ENCODE results near the gene TMEM200A. TPM values are rescaled to one million over a fixed set of nuclear protein-coding genes. Genes with fewer than 3 reads are reported as not detected.

The TMEM200A gene
- total RNA-seq, 1 donor from 2014 or later, result 25.4 TPM

DNA sequence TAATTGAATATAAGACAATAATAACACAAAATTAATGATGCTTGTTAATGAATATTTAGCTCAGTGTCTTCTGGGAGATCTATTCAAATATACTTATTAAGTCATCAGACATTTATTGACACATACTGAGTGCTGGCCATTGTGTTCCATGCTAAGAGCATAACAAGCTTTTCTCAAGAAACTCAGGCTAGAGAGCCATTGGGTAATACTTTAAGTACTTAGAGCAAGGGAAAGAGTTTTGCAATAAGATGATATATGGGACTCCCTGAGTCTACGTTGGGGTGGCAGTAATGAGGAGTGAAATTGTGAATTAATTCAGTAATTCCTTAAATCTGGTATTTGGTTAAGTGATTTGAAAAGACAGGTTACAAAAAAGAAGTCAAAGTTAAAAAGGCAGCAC is 11.1 kb downstream of the TMEM200A start:
- H3K27me3 Mint-ChIP-seq (ENCODE audit: unreplicated experiment), result no peaks in the 10 kb centered on the region
- TF ChIP-seq, protein P1, sequence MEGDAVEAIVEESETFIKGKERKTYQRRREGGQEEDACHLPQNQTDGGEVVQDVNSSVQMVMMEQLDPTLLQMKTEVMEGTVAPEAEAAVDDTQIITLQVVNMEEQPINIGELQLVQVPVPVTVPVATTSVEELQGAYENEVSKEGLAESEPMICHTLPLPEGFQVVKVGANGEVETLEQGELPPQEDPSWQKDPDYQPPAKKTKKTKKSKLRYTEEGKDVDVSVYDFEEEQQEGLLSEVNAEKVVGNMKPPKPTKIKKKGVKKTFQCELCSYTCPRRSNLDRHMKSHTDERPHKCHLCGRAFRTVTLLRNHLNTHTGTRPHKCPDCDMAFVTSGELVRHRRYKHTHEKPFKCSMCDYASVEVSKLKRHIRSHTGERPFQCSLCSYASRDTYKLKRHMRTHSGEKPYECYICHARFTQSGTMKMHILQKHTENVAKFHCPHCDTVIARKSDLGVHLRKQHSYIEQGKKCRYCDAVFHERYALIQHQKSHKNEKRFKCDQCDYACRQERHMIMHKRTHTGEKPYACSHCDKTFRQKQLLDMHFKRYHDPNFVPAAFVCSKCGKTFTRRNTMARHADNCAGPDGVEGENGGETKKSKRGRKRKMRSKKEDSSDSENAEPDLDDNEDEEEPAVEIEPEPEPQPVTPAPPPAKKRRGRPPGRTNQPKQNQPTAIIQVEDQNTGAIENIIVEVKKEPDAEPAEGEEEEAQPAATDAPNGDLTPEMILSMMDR (IDR thresholded peaks at IDR 0.05; ENCODE audit: partially characterized antibody, unreplicated experiment), result no peak
- no peak for DNase-seq
- no peak overlapping the region for H3K4me3 Mint-ChIP-seq (ENCODE audit: unreplicated experiment)
- H3K36me3 Mint-ChIP-seq (ENCODE audit: unreplicated experiment), result no peaks in the 10 kb centered on the region
- H3K27ac Mint-ChIP-seq (ENCODE audit: unreplicated experiment), result no peak overlapping the region
- H3K4me1 Mint-ChIP-seq (ENCODE audit: low read depth, unreplicated experiment), result peaks cover 39% of the 10 kb centered on the region
- no peaks in the 10 kb centered on the region for H3K9me3 Mint-ChIP-seq (ENCODE audit: unreplicated experiment)

DNA sequence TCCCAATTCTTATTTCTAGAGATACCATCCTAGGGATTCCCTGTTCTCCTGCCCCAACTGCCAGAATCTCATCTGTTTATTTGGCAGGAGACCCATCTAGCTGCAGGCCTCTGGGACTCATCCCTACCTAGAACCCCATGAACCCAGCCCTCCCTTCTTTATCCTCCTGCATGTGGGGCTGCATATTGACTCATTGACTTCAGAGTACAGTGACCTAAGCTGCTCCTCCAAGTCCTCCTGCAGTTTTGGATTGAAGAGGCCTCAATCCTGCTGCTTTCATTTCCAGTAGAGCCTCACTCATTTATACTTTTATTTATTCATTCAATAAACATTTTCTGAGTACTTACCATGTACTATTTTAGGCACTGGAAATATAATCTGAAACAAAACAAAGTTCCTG is 11.6 kb downstream of the TMEM200A start:
- H3K4me3 Mint-ChIP-seq (ENCODE audit: unreplicated experiment), result no peak overlapping the region
- DNase-seq, result no peak
- peak overlapping the region; percentile 62 for H3K27ac Mint-ChIP-seq (ENCODE audit: unreplicated experiment)
- H3K36me3 Mint-ChIP-seq (ENCODE audit: unreplicated experiment), result no peaks in the 10 kb centered on the region
- TF ChIP-seq, protein P1 (IDR thresholded peaks at IDR 0.05; ENCODE audit: partially characterized antibody, unreplicated experiment), result no peak
- peaks cover 38% of the 10 kb centered on the region for H3K4me1 Mint-ChIP-seq (ENCODE audit: low read depth, unreplicated experiment)
- no peaks in the 10 kb centered on the region for H3K9me3 Mint-ChIP-seq (ENCODE audit: unreplicated experiment)
- H3K27me3 Mint-ChIP-seq (ENCODE audit: unreplicated experiment), result no peaks in the 10 kb centered on the region

- no peaks in the 10 kb centered on the region for H3K27me3 Mint-ChIP-seq (ENCODE audit: unreplicated experiment)
- no peak for DNase-seq
- peak overlapping the region; percentile 62 for H3K27ac Mint-ChIP-seq (ENCODE audit: unreplicated experiment)
- no peaks in the 10 kb centered on the region for H3K9me3 Mint-ChIP-seq (ENCODE audit: unreplicated experiment)
- H3K4me1 Mint-ChIP-seq (ENCODE audit: low read depth, unreplicated experiment), result peaks cover 33% of the 10 kb centered on the region
- H3K36me3 Mint-ChIP-seq (ENCODE audit: unreplicated experiment), result no peaks in the 10 kb centered on the region
- H3K4me3 Mint-ChIP-seq (ENCODE audit: unreplicated experiment), result no peak overlapping the region
- TF ChIP-seq, protein P1 (IDR thresholded peaks at IDR 0.05; ENCODE audit: partially characterized antibody, unreplicated experiment), result no peak
Observed at GRCh38 chr6:130377915-130378314, 12.1 kb downstream of the TMEM200A start.

- Mint-ChIP-seq H3K27ac (ENCODE audit: unreplicated experiment) (no peak overlapping the region), H3K4me1 (ENCODE audit: low read depth, unreplicated experiment) (peaks cover 30% of the 10 kb centered on the region), H3K4me3 (ENCODE audit: unreplicated experiment) (no peak overlapping the region), H3K9me3 (ENCODE audit: unreplicated experiment) (no peaks in the 10 kb centered on the region), H3K27me3 (ENCODE audit: unreplicated experiment) (no peaks in the 10 kb centered on the region), H3K36me3 (ENCODE audit: unreplicated experiment) (no peaks in the 10 kb centered on the region)
- TF ChIP-seq, protein P1 (IDR thresholded peaks at IDR 0.05; ENCODE audit: partially characterized antibody, unreplicated experiment), result no peak
- DNase-seq, result no peak
Observed at GRCh38 chr6:130379223-130379622, 13.4 kb downstream of the TMEM200A start.

DNA sequence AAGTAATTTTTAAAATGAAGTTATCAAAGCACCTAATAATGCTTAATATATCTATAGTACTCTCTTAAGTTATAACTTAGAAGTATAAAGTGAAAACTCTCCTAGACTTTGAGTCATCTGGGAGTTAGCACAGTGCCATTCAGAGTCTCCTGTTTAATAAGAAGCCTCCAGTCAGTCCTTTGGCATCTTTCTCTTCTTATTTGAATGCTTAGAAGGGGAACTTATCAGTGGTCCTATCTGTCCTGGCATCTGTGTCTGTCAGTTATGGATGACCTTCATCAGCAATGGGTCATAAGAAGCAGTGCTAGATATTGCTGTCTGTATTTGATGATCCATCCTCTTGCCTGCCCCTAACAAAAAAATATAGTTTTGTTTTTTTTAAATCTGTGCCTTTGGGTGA is 15.2 kb downstream of the TMEM200A start:
- DNase-seq, result no peak
- Mint-ChIP-seq H3K27ac (ENCODE audit: unreplicated experiment) (no peak overlapping the region), H3K4me1 (ENCODE audit: low read depth, unreplicated experiment) (peaks cover 38% of the 10 kb centered on the region), H3K27me3 (ENCODE audit: unreplicated experiment) (no peaks in the 10 kb centered on the region), H3K4me3 (ENCODE audit: unreplicated experiment) (no peak overlapping the region), H3K36me3 (ENCODE audit: unreplicated experiment) (no peaks in the 10 kb centered on the region), H3K9me3 (ENCODE audit: unreplicated experiment) (no peaks in the 10 kb centered on the region)
- TF ChIP-seq, protein P1 (IDR thresholded peaks at IDR 0.05; ENCODE audit: partially characterized antibody, unreplicated experiment), result no peak

Measured in glutamatergic neuron (in vitro differentiated cells).